ENCODE measurements around the gene MYLK4. TPM values are rescaled to one million over a fixed set of nuclear protein-coding genes. Genes with fewer than 3 reads are reported as not detected.

Gene MYLK4
- total and polyA plus RNA-seq, 2 experiments from 2014 or later = 0.29 to 0.43 TPM

DNA sequence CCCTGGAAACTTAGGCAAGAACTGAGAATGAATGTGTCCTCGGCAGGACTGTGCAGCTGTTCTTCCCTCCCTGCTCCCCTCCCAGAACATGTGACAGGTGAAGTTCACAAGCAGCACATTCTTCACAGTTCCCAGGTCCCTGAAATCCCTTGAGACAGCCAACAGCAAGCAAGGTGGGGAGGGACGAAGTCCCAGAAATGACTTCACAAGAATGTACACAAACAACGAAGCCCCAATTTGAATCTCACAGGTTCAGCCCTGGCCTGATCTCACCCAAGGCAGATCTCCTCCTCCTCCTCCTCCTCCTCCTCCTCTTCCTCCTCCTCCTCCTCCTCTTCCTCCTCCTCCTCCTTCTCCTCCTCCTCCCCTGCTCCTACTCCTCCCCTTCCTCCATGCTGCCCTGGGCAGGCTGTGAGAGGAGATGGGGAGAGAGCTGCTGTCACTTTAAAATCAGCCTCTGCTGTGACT lies 46.9 kb upstream of the MYLK4 start:
- Histone ChIP-seq H3K79me2 (peaks cover 3% of the 10 kb centered on the region), H3K9me3 (ENCODE audit: low read depth) (no peaks in the 10 kb centered on the region), H3K36me3 (replicated peaks; ENCODE audit: insufficient read depth, low read depth) (no peaks in the 10 kb centered on the region), H3K27me3 (no peaks in the 10 kb centered on the region), H3K4me3 (no peak overlapping the region), H3K9me2 (replicated peaks; ENCODE audit: insufficient read depth) (no peaks in the 10 kb centered on the region), H3K4me1 (ENCODE audit: insufficient read depth) (peaks cover 8% of the 10 kb centered on the region), H3K27ac (peak overlapping the region; percentile 81), H4K20me1 (ENCODE audit: insufficient read depth, poor library complexity, severe bottlenecking) (no peaks in the 10 kb centered on the region), H3K4me2 (no peak overlapping the region), H2AFZ (no peak overlapping the region)
- peak; percentile 64 for DNase-seq (ENCODE audit: low spot score)
- TF ChIP-seq EZH2phosphoT487 (IDR thresholded peaks at IDR 0.05; ENCODE audit: low read depth, severe bottlenecking, unreplicated experiment) (no peak), EZH2 (IDR thresholded peaks at IDR 0.05; ENCODE audit: borderline replicate concordance) (no peak), CTCF (IDR thresholded peaks at IDR 0.05; ENCODE audit: poor library complexity) (no peak)
- WGBS (ENCODE audit: low lambda C conversion rate, missing lambda C conversion rate) = 53% methylated on average over 3 of the region's 3 CpGs

DNA sequence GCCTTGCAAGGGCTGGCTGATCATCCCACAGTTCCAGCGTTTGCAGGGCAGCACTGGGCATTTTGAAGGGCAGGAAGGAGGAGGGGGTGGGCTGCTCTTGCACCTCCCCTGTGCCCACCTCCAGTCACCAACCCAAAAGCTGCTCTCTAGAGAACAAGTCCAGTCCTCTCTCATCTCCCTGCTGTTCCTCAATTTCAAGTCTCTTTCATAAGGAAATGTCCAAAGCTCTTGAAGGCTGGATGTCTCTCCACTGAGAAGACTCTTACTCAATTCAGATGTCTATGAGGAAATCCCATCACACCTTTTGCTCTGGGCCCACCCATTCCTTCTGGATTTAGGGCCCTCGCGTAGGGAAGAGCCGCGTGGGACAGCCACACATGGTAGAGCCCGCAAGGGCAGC lies 46.1 kb upstream of the MYLK4 start:
- DNase-seq (ENCODE audit: low spot score) = no peak
- Histone ChIP-seq H2AFZ (no peak overlapping the region), H3K27me3 (no peaks in the 10 kb centered on the region), H4K20me1 (ENCODE audit: insufficient read depth, poor library complexity, severe bottlenecking) (no peaks in the 10 kb centered on the region), H3K4me3 (no peak overlapping the region), H3K27ac (peak overlapping the region; percentile 81), H3K79me2 (peaks cover 6% of the 10 kb centered on the region), H3K4me2 (no peak overlapping the region), H3K9me2 (replicated peaks; ENCODE audit: insufficient read depth) (no peaks in the 10 kb centered on the region), H3K9me3 (ENCODE audit: low read depth) (no peaks in the 10 kb centered on the region), H3K4me1 (ENCODE audit: insufficient read depth) (peaks cover 8% of the 10 kb centered on the region), H3K36me3 (replicated peaks; ENCODE audit: insufficient read depth, low read depth) (no peaks in the 10 kb centered on the region)
- no peak for TF ChIP-seq EZH2 (IDR thresholded peaks at IDR 0.05; ENCODE audit: borderline replicate concordance)
- WGBS (ENCODE audit: low lambda C conversion rate, missing lambda C conversion rate) = 79% methylated on average over 6 of the region's 6 CpGs

DNA sequence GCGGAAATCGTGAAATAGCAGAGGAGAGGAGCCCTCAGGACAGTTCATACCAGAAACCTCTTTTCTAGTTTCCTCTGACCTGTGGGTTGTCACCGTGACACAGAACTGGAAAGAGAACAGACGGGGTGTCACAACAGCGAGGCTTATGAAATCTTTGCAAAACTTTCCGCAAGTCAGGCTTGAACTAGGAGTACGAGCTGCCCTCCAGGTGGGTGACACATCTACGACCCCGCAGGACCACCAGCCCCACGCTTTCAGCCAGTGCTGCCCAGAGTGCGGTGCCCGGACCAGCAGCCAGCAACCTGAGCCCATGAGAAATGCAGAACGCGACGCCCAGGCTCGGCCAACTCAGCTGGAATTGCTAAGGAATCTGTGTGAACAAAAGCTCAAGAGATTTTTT lies 45.2 kb upstream of the MYLK4 start:
- Histone ChIP-seq H3K4me1 (ENCODE audit: insufficient read depth) (peaks cover 8% of the 10 kb centered on the region), H3K4me3 (no peak overlapping the region), H3K4me2 (no peak overlapping the region), H3K36me3 (replicated peaks; ENCODE audit: insufficient read depth, low read depth) (no peaks in the 10 kb centered on the region), H3K27me3 (no peaks in the 10 kb centered on the region), H4K20me1 (ENCODE audit: insufficient read depth, poor library complexity, severe bottlenecking) (no peaks in the 10 kb centered on the region), H3K9me2 (replicated peaks; ENCODE audit: insufficient read depth) (no peaks in the 10 kb centered on the region), H3K27ac (no peak overlapping the region), H2AFZ (no peak overlapping the region), H3K79me2 (peaks cover 6% of the 10 kb centered on the region), H3K9me3 (ENCODE audit: low read depth) (no peaks in the 10 kb centered on the region)
- no peak for TF ChIP-seq EZH2 (IDR thresholded peaks at IDR 0.05; ENCODE audit: borderline replicate concordance)
- TF ChIP-seq CTCF (IDR thresholded peaks at IDR 0.05; ENCODE audit: poor library complexity) = no peak
- no peak for TF ChIP-seq EZH2phosphoT487 (IDR thresholded peaks at IDR 0.05; ENCODE audit: low read depth, severe bottlenecking, unreplicated experiment)
- WGBS (ENCODE audit: low lambda C conversion rate, missing lambda C conversion rate) = 88% methylated on average over 16 of the region's 16 CpGs
- DNase-seq (ENCODE audit: low spot score) = no peak

DNA sequence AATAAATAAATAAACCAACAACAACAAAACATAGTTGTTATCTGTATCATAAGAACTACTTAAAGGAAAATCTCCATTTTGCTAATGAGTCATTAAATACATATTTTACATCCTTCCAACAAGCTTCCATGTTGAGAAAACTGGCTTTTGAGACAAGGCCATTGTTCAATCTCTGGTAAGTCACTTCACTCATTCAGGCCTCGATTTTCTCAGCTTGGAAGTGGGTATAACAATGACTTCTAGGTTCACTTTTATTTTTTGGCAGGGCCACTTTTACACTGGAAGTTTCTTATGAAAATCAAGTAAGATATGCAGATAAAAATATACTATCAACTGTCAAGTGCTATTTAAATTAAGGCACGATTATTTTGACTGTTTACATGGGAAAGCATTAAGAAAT lies 44.4 kb upstream of the MYLK4 start:
- H3K27ac ChIP-seq = no peak overlapping the region

More for the DNA sequence above, 44.4 kb upstream of the MYLK4 start:
- no peak for DNase-seq (ENCODE audit: low spot score)
- TF ChIP-seq CTCF (IDR thresholded peaks at IDR 0.05; ENCODE audit: poor library complexity) (no peak), EZH2 (IDR thresholded peaks at IDR 0.05; ENCODE audit: borderline replicate concordance) (no peak), EZH2phosphoT487 (IDR thresholded peaks at IDR 0.05; ENCODE audit: low read depth, severe bottlenecking, unreplicated experiment) (no peak)
- Histone ChIP-seq H3K27me3 (no peaks in the 10 kb centered on the region), H3K9me2 (replicated peaks; ENCODE audit: insufficient read depth) (no peaks in the 10 kb centered on the region), H2AFZ (no peak overlapping the region), H3K9me3 (ENCODE audit: low read depth) (no peaks in the 10 kb centered on the region), H3K36me3 (replicated peaks; ENCODE audit: insufficient read depth, low read depth) (no peaks in the 10 kb centered on the region), H3K4me2 (no peak overlapping the region), H3K4me1 (ENCODE audit: insufficient read depth) (peaks cover 8% of the 10 kb centered on the region), H3K79me2 (peaks cover 6% of the 10 kb centered on the region), H3K4me3 (no peak overlapping the region), H4K20me1 (ENCODE audit: insufficient read depth, poor library complexity, severe bottlenecking) (no peaks in the 10 kb centered on the region)
- 97% methylated on average over 2 of the region's 2 CpGs for WGBS (ENCODE audit: low lambda C conversion rate, missing lambda C conversion rate)
